ENCODE results near the gene SAFB. TPM values are rescaled to one million over a fixed set of nuclear protein-coding genes. Genes with fewer than 3 reads are reported as not detected.
A peak's percentile ranks its signal among the peaks of the same experiment; 100 is the strongest.

The SAFB gene
- total RNA-seq, 4 donors from 2014 or later, result 46.3 to 181 (median 63.7) TPM

GRCh38 chr19:5624741-5625278 lies 1.9 kb downstream of the SAFB start:
- Histone ChIP-seq H3K4me1 (peaks cover 72% of the 10 kb centered on the region), H3K27me3 (no peaks in the 10 kb centered on the region), H3K27ac (peak overlapping the region; percentile 94), H3K4me3 (peak overlapping the region; percentile 87), H3K9me3 (no peaks in the 10 kb centered on the region), H3K36me3 (peaks cover 44% of the 10 kb centered on the region)
- 18% methylated on average over 8 of the region's 8 CpGs for WGBS
- no peak for DNase-seq (ENCODE audit: low spot score in 2 of 2)
- TF ChIP-seq EP300 (IDR thresholded peaks at IDR 0.05), result no peak
- TF ChIP-seq POLR2AphosphoS5 (IDR thresholded peaks at IDR 0.05), result no peak
- no peak for TF ChIP-seq POLR2A (IDR thresholded peaks at IDR 0.05)
- TF ChIP-seq, protein P1, sequence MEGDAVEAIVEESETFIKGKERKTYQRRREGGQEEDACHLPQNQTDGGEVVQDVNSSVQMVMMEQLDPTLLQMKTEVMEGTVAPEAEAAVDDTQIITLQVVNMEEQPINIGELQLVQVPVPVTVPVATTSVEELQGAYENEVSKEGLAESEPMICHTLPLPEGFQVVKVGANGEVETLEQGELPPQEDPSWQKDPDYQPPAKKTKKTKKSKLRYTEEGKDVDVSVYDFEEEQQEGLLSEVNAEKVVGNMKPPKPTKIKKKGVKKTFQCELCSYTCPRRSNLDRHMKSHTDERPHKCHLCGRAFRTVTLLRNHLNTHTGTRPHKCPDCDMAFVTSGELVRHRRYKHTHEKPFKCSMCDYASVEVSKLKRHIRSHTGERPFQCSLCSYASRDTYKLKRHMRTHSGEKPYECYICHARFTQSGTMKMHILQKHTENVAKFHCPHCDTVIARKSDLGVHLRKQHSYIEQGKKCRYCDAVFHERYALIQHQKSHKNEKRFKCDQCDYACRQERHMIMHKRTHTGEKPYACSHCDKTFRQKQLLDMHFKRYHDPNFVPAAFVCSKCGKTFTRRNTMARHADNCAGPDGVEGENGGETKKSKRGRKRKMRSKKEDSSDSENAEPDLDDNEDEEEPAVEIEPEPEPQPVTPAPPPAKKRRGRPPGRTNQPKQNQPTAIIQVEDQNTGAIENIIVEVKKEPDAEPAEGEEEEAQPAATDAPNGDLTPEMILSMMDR (IDR thresholded peaks at IDR 0.05), result no peak

DNA sequence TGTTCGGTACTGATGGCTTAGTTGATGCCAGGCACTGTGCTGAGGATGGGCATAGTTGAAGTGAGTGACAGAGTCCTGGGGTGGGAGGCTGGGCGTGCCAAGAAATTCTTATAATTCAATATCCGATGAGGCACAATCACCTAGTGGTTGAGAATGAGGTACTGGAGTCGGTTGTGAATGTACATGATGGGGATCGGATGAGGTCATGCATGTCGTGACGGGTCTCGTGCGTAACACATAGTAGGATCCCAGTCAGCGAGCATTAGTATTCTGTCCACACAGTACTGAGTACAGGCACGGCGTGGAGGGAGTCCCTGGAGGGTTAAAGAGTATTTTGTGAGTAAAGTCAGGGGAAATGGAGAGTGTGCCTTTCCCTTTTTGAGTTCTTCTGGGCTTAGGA lies 2.8 kb downstream of the SAFB start:
- H3K4me1 ChIP-seq, result peaks cover 65% of the 10 kb centered on the region
- H3K36me3 ChIP-seq, result peaks cover 43% of the 10 kb centered on the region
- H3K4me3 ChIP-seq, result peak overlapping the region; percentile 87
- TF ChIP-seq EP300 (IDR thresholded peaks at IDR 0.05) (no peak), POLR2AphosphoS5 (IDR thresholded peaks at IDR 0.05) (no peak), POLR2A (IDR thresholded peaks at IDR 0.05) (no peak)
- TF ChIP-seq, protein P1 (IDR thresholded peaks at IDR 0.05), result no peak
- WGBS, result 68% methylated on average over 12 of the region's 12 CpGs
- no peak overlapping the region for H3K27ac ChIP-seq
- no peaks in the 10 kb centered on the region for H3K9me3 ChIP-seq
- DNase-seq (ENCODE audit: low spot score in 2 of 2), result no peak
- H3K27me3 ChIP-seq, result no peaks in the 10 kb centered on the region

GRCh38 chr19:5627395-5627904 lies 4.6 kb downstream of the SAFB start:
- no peak for TF ChIP-seq EP300 (IDR thresholded peaks at IDR 0.05)
- TF ChIP-seq, protein P1 (IDR thresholded peaks at IDR 0.05), result no peak
- TF ChIP-seq POLR2AphosphoS5 (IDR thresholded peaks at IDR 0.05), result no peak
- TF ChIP-seq POLR2A (IDR thresholded peaks at IDR 0.05), result no peak
- Histone ChIP-seq H3K27me3 (no peaks in the 10 kb centered on the region), H3K27ac (no peak overlapping the region), H3K4me3 (no peak overlapping the region), H3K4me1 (peaks cover 63% of the 10 kb centered on the region), H3K36me3 (peaks cover 42% of the 10 kb centered on the region), H3K9me3 (no peaks in the 10 kb centered on the region)
- no peak for DNase-seq (ENCODE audit: low spot score in 2 of 2)
- 67% methylated on average over 6 of the region's 6 CpGs for WGBS

DNA sequence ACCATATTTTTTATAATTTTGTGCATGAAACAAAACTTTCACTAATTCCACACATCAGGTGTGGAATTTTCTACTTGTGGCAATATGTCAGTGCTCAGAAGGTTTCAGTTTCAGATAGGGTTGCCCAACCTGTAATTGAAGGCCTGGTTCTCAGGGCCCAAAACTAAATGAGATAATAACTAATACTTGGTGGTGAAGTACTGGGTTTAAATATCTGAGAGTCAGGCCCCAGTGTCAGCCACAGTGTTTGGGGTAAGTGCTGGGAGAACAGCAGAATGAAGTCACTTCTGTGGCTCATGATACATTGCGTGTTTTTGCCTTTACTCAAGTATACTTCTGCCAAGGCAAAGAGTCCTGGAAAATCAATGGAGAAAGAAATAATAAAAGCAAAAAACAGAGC lies 5.6 kb downstream of the SAFB start:
- no peak overlapping the region for H3K27ac ChIP-seq
- 77% methylated on average over 1 of the region's 1 CpG for WGBS
- no peaks in the 10 kb centered on the region for H3K9me3 ChIP-seq
- peaks cover 42% of the 10 kb centered on the region for H3K36me3 ChIP-seq
- TF ChIP-seq POLR2AphosphoS5 (IDR thresholded peaks at IDR 0.05) (no peak), POLR2A (IDR thresholded peaks at IDR 0.05) (no peak), EP300 (IDR thresholded peaks at IDR 0.05) (no peak)
- TF ChIP-seq, protein P1 (IDR thresholded peaks at IDR 0.05), result no peak
- DNase-seq (ENCODE audit: low spot score in 2 of 2), result no peak
- peaks cover 72% of the 10 kb centered on the region for H3K4me1 ChIP-seq
- no peak overlapping the region for H3K4me3 ChIP-seq
- H3K27me3 ChIP-seq, result no peaks in the 10 kb centered on the region

- H3K4me1 ChIP-seq, result peaks cover 72% of the 10 kb centered on the region
- H3K4me3 ChIP-seq, result no peak overlapping the region
- TF ChIP-seq, protein P1 (IDR thresholded peaks at IDR 0.05), result no peak
- TF ChIP-seq POLR2A (IDR thresholded peaks at IDR 0.05) (no peak), EP300 (IDR thresholded peaks at IDR 0.05) (no peak), POLR2AphosphoS5 (IDR thresholded peaks at IDR 0.05) (no peak)
- no peaks in the 10 kb centered on the region for H3K27me3 ChIP-seq
- peak overlapping the region; percentile 16 for H3K27ac ChIP-seq
- WGBS, result 83% methylated on average over 9 of the region's 9 CpGs
- no peaks in the 10 kb centered on the region for H3K9me3 ChIP-seq
- H3K36me3 ChIP-seq, result peaks cover 42% of the 10 kb centered on the region
- DNase-seq (ENCODE audit: low spot score in 2 of 2), result no peak
Observed at GRCh38 chr19:5628919-5629481, 6.1 kb downstream of the SAFB start.
